Measurements from ENCODE around the gene SCYGR2. TPM values are rescaled to one million over a fixed set of nuclear protein-coding genes. Genes with fewer than 3 reads are reported as not detected.

SCYGR2 gene
- total and polyA plus RNA-seq, 2 of the 8 experiments (the other 6 are each of a cell fraction or from before 2014, with no cell fraction given): not detected

DNA sequence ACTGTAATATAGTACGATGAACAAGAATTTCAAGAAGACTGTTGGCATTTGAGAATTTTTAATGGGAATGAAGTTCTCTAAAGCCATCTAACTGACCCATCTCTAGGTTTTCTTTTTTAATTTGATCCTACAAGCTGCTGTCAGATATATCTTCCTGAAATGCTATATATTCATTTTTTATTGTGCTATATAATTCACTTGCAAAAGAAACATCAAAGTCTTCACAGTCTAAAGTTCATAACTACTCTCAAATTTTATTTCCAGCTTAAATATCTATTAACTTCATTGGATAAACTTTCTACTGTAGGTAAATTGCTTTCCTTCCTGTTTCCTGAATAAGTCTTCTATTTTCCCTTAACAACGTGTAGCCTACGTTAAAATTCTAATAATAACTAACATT is 3.7 kb downstream of the SCYGR2 start:
- no peak for FAIRE-seq
- Histone ChIP-seq H2BK12ac (ENCODE audit: low read depth, low read length) (no peak overlapping the region), H4K8ac (ENCODE audit: extremely low read depth, insufficient read depth, low read length) (no peak overlapping the region), H3K4ac (replicated peaks; ENCODE audit: insufficient read length, low read depth, low read length) (no peak overlapping the region), H3K79me2 (ENCODE audit: control insufficient read depth in 1 of 2, insufficient read depth in 2 of 2, low read length in 2 of 2) (no peaks in the 10 kb centered on the region), H3K23ac (ENCODE audit: insufficient read length) (no peak overlapping the region), H2BK20ac (ENCODE audit: low read length) (no peak overlapping the region), H2AFZ (ENCODE audit: low read length) (no peak overlapping the region), H2BK120ac (replicated peaks; ENCODE audit: low read depth, low read length) (no peak overlapping the region), H4K20me1 (replicated peaks in 1 of 2; ENCODE audit: control insufficient read depth in 1 of 2, insufficient read depth in 2 of 2, low read length in 2 of 2) (no peaks in the 10 kb centered on the region), H3K4me3 (ENCODE audit: extremely low read depth in 1 of 4, insufficient read depth in 2 of 4, low read depth in 3 of 4, low read length in 4 of 4) (no peak overlapping the region), H3K4me1 (replicated peaks in 1 of 4; ENCODE audit: control insufficient read depth in 3 of 4, insufficient read depth in 4 of 4, low read length in 3 of 4) (peaks cover 0 to 7% (median 0%) of the 10 kb centered on the region in 4 experiments; a peak in 2 of 7 replicates), H2BK15ac (ENCODE audit: low read length) (no peak overlapping the region), H4K5ac (ENCODE audit: insufficient read length, low read depth, low read length) (no peak overlapping the region), H3K14ac (ENCODE audit: insufficient read length) (no peak overlapping the region), H2AK5ac (ENCODE audit: low read depth, low read length) (no peak overlapping the region), H3K9me3 (ENCODE audit: insufficient read depth in 2 of 2, low read depth in 1 of 2, low read length in 1 of 2) (no peaks in the 10 kb centered on the region), H3K23me2 (ENCODE audit: low read depth, low read length) (no peaks in the 10 kb centered on the region), H3K9ac (replicated peaks in 1 of 4; ENCODE audit: extremely low read depth in 1 of 4, low read depth in 3 of 4, low read length in 3 of 4) (no peak overlapping the region), H3K36me3 (ENCODE audit: control insufficient read depth in 2 of 4, insufficient read depth in 4 of 4, low read length in 3 of 4) (no peaks in the 10 kb centered on the region), H3K27ac (ENCODE audit: low read depth, low read length) (no peak overlapping the region), H3K4me2 (ENCODE audit: insufficient read depth in 1 of 2, low read depth in 2 of 2, low read length in 2 of 2) (no peak overlapping the region), H3K79me1 (ENCODE audit: low read depth, low read length) (no peaks in the 10 kb centered on the region), H3K56ac (replicated peaks; ENCODE audit: insufficient read length, low read depth, low read length) (no peak overlapping the region), H3K18ac (ENCODE audit: extremely low read depth, low read length) (no peak overlapping the region), H4K91ac (replicated peaks; ENCODE audit: insufficient read length, low read length) (no peak overlapping the region), H3K27me3 (replicated peaks in 1 of 4; ENCODE audit: control insufficient read depth in 3 of 4, extremely low read depth in 1 of 4, insufficient read depth in 3 of 4, low read length in 3 of 4) (no peaks in the 10 kb centered on the region), H2BK5ac (ENCODE audit: low read depth, low read length) (no peak overlapping the region)
- DNase-seq (ENCODE audit: low read depth in 1 of 2, low spot score in 2 of 2): no peak
- TF ChIP-seq BCL11A (IDR thresholded peaks at IDR 0.05; ENCODE audit: low read depth in 2 of 2, low read length in 2 of 2) (no peak), SIX5 (IDR thresholded peaks at IDR 0.05; ENCODE audit: low read depth, low read length) (no peak), SP2 (IDR thresholded peaks at IDR 0.05; ENCODE audit: low read length) (no peak)
- POLR2A ChIA-PET (ENCODE audit: partially characterized antibody): no interaction called here
- CTCF ChIA-PET (ENCODE audit: partially characterized antibody): interaction anchor here (1.2 to 1.5 kb wide), 5 partner anchors 13 to 287 kb away, joined by 3 to 11 read pairs (median 6); no protein-coding TSS in a partner anchor
- 94% methylated on average over 3 of the region's 3 CpGs; no CpG with 5 or more reads in 1 of the 2 experiments for WGBS, 2 experiments (ENCODE audit: extremely low coverage in 1 of 2, insufficient coverage in 1 of 2, insufficient read length in 1 of 2, insufficient replicate concordance in 2 of 2, low coverage in 1 of 2, low lambda C conversion rate in 2 of 2, missing lambda C conversion rate in 1 of 2)
